PC-3 (cell line): Measurements from ENCODE around the gene SMPD3. TPM values are rescaled to one million over a fixed set of nuclear protein-coding genes. Genes with fewer than 3 reads are reported as not detected.

Experiments used
- ATAC-seq: fragments of 200-7000 bp; cut with Tn5 transposase; 2 replicates; pipeline ENCODE4 v1.9.1; 2020; ENCODE audit warnings: mild to moderate bottlenecking, moderate library complexity
- BruUV-seq: library from RNA; stranded (reverse); fragments of 400-500 nt; replicated peaks from 2 replicates; lab custom pipeline; 2021; lab: Mats Ljungman, UMichigan
- CTCF ChIA-PET: fragments of 300-600 bp; sonication (Branson Sonifier 250); formaldehyde crosslinking; loops from one replicate; lab custom pipeline; 2022; ENCODE audit warnings: antibody characterized with exemption; lab: Charles Lee
- POLR2A ChIA-PET: fragments of 300-600 bp; sonication (Branson Sonifier 250); formaldehyde crosslinking; loops from one replicate; lab custom pipeline; 2022; ENCODE audit warnings: antibody characterized with exemption; ENCODE audit not compliant: unreplicated experiment; lab: Charles Lee
- DNase-seq: peaks from one replicate; pipeline ENCODE4 v3.0.0-alpha.2; 2015
- H2AFZ ChIP-seq: fragments of 300-600 bp; sonication (generic); 2 replicates; pipeline ENCODE4 v1.6.0; 2016; ENCODE audit warnings: antibody characterized with exemption, low read length
- H3F3A ChIP-seq: fragments of 300-600 bp; sonication (generic); one replicate; pipeline ENCODE4 v1.6.0; 2017; ENCODE audit warnings: antibody characterized with exemption, low read length, control low read depth, mild to moderate bottlenecking; ENCODE audit not compliant: unreplicated experiment
- H3K27ac ChIP-seq: fragments of 300-600 bp; sonication (generic); 2 replicates; pipeline ENCODE4 v1.5.1; 2016; ENCODE audit warnings: mild to moderate bottlenecking, low read length
- H3K27me3 ChIP-seq: fragments of 300-600 bp; sonication (generic); 2 replicates; pipeline ENCODE4 v1.6.1; 2016; ENCODE audit warnings: low read length, mixed read lengths
- H3K36me3 ChIP-seq: fragments of 300-600 bp; sonication (generic); 2 replicates; pipeline ENCODE4 v1.6.1; 2016; ENCODE audit warnings: low read depth, mixed run types, low read length, mixed read lengths
- H3K4me1 ChIP-seq: fragments of 300-600 bp; sonication (generic); 2 replicates; pipeline ENCODE4 v1.5.1; 2016; ENCODE audit warnings: low read length; ENCODE audit not compliant: insufficient read depth
- H3K4me2 ChIP-seq: fragments of 300-600 bp; sonication (generic); 2 replicates; pipeline ENCODE4 v1.6.0; 2016; ENCODE audit warnings: low read length
- H3K4me3 ChIP-seq: fragments of 300-600 bp; sonication (generic); 2 replicates; pipeline ENCODE4 v1.5.1; 2016; ENCODE audit warnings: mild to moderate bottlenecking, low read length, mixed read lengths
- H3K79me2 ChIP-seq: fragments of 300-600 bp; sonication (generic); 2 replicates; pipeline ENCODE4 v1.6.1; 2017; ENCODE audit warnings: low read length, mixed read lengths
- H3K9ac ChIP-seq: fragments of 300-600 bp; sonication (generic); 2 replicates; pipeline ENCODE4 v1.6.0; 2016; ENCODE audit warnings: mild to moderate bottlenecking, low read length
- H3K9me2 ChIP-seq: fragments of 300-600 bp; sonication (generic); replicated peaks from 2 replicates; pipeline ENCODE4 v1.6.1; 2016; ENCODE audit warnings: mixed run types, low read length, mixed read lengths
- H3K9me3 ChIP-seq: fragments of 300-600 bp; sonication (generic); 2 replicates; pipeline ENCODE4 v1.6.1; 2016; ENCODE audit warnings: low read length, mixed read lengths
- H4K20me1 ChIP-seq: fragments of 300-600 bp; sonication (generic); 2 replicates; pipeline ENCODE4 v1.6.1; 2016; ENCODE audit warnings: low read length, mixed read lengths
- EZH2 ChIP-seq: fragments of 300-600 bp; sonication (generic); IDR thresholded peaks from one replicate; pipeline ENCODE4 v1.6.1; 2017; ENCODE audit warnings: antibody characterized with exemption, mild to moderate bottlenecking, low read length; ENCODE audit not compliant: unreplicated experiment
- EZH2phosphoT487 ChIP-seq: fragments of 300-600 bp; sonication (generic); IDR thresholded peaks from 2 replicates; pipeline ENCODE4 v1.6.1; 2018; ENCODE audit warnings: mild to moderate bottlenecking, antibody characterized with exemption, low read length, borderline replicate concordance
- intact Hi-C: fragments of 100-400 bp; cut with micrococcal nuclease; formaldehyde crosslinking; loops from 2 replicates; pipeline ENCODE4 v1.9.0; 2023
- total RNA-seq: library from RNA; depleted of rRNA; stranded (reverse); fragments of >200 nt; gene quantifications from 2 replicates; pipeline ENCODE4 v1.2.3, GENCODE V29; 2014
- TF ChIP-seq, protein P1 (sequence below): fragments of 300-600 bp; sonication (generic); conservative IDR thresholded peaks from 2 replicates; pipeline ENCODE4 v1.5.1; 2017; ENCODE audit warnings: antibody characterized with exemption, low read depth, mild to moderate bottlenecking, low read length

The SMPD3 gene
- total RNA-seq, 1 experiment from 2014 or later: not detected

- intact Hi-C loops: no loop called here
- Histone ChIP-seq H3K9me3 (no peaks in the 10 kb centered on the region), H3K9me2 (no peaks in the 10 kb centered on the region), H3K4me1 (peaks cover 14% of the 10 kb centered on the region), H3K79me2 (no peaks in the 10 kb centered on the region), H3K36me3 (no peaks in the 10 kb centered on the region), H4K20me1 (no peaks in the 10 kb centered on the region), H3F3A (no peaks in the 10 kb centered on the region), H3K4me3 (no peak overlapping the region), H3K9ac (no peak overlapping the region), H2AFZ (no peak overlapping the region), H3K27ac (no peak overlapping the region), H3K4me2 (no peak overlapping the region), H3K27me3 (no peaks in the 10 kb centered on the region)
- TF ChIP-seq EZH2 (no peak), EZH2phosphoT487 (no peak)
- TF ChIP-seq, protein P1, sequence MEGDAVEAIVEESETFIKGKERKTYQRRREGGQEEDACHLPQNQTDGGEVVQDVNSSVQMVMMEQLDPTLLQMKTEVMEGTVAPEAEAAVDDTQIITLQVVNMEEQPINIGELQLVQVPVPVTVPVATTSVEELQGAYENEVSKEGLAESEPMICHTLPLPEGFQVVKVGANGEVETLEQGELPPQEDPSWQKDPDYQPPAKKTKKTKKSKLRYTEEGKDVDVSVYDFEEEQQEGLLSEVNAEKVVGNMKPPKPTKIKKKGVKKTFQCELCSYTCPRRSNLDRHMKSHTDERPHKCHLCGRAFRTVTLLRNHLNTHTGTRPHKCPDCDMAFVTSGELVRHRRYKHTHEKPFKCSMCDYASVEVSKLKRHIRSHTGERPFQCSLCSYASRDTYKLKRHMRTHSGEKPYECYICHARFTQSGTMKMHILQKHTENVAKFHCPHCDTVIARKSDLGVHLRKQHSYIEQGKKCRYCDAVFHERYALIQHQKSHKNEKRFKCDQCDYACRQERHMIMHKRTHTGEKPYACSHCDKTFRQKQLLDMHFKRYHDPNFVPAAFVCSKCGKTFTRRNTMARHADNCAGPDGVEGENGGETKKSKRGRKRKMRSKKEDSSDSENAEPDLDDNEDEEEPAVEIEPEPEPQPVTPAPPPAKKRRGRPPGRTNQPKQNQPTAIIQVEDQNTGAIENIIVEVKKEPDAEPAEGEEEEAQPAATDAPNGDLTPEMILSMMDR: no peak
- CTCF ChIA-PET: no interaction called here
- no TSS peak for BruUV-seq
- POLR2A ChIA-PET: interaction anchor here (0.6 kb wide), 1 partner anchor 635 kb away, joined by 12 read pairs; no protein-coding TSS in a partner anchor
- ATAC-seq (no peak), DNase-seq (no peak)
Measured at GRCh38 chr16:68486502-68487202, 38.3 kb upstream of the SMPD3 start.

GRCh38 chr16:68481636-68482035 lies 33.3 kb upstream of the SMPD3 start:
- H3K4me1 ChIP-seq: no peaks in the 10 kb centered on the region
- H4K20me1 ChIP-seq: no peaks in the 10 kb centered on the region
- H3K36me3 ChIP-seq: no peaks in the 10 kb centered on the region
- H3K9ac ChIP-seq: no peak overlapping the region
- no peak for ATAC-seq
- no peak for DNase-seq
- H3K27me3 ChIP-seq: no peaks in the 10 kb centered on the region
- TF ChIP-seq, protein P1: no peak
- TF ChIP-seq EZH2phosphoT487 (no peak), EZH2 (no peak)
- H3F3A ChIP-seq: no peaks in the 10 kb centered on the region
- BruUV-seq: no TSS peak
- no peak overlapping the region for H2AFZ ChIP-seq
- H3K9me3 ChIP-seq: no peaks in the 10 kb centered on the region
- POLR2A ChIA-PET: no interaction called here
- no peak overlapping the region for H3K4me2 ChIP-seq
- H3K4me3 ChIP-seq: no peak overlapping the region
- intact Hi-C loops: no loop called here
- no peak overlapping the region for H3K27ac ChIP-seq
- H3K9me2 ChIP-seq: no peaks in the 10 kb centered on the region
- CTCF ChIA-PET: no interaction called here
- H3K79me2 ChIP-seq: no peaks in the 10 kb centered on the region
